Ishikawa (cell line): ENCODE measurements around the gene ARPC5.

Source experiments
- EP300 ChIP-seq: IDR thresholded peaks from 2 replicates; pipeline ENCODE4 v1.6.1; 2012; ENCODE audit warnings: borderline replicate concordance
- FOXM1 ChIP-seq: IDR thresholded peaks from 2 replicates; pipeline ENCODE4 v1.6.1; 2012; ENCODE audit warnings: low read depth, borderline replicate concordance
- MAX ChIP-seq: IDR thresholded peaks from 2 replicates; pipeline ENCODE4 v1.6.1; 2012
- NFIC ChIP-seq: IDR thresholded peaks from 2 replicates; pipeline ENCODE4 v1.6.1; 2012
- RAD21 ChIP-seq: IDR thresholded peaks from 2 replicates; pipeline ENCODE4 v1.6.1; 2012; ENCODE audit warnings: low read depth
- REST ChIP-seq: IDR thresholded peaks from 2 replicates; pipeline ENCODE4 v1.6.1; 2012; ENCODE audit warnings: low read depth, mild to moderate bottlenecking
- TAF1 ChIP-seq: IDR thresholded peaks from 2 replicates; pipeline ENCODE4 v1.6.1; 2012; ENCODE audit warnings: low read depth, mild to moderate bottlenecking
- TCF12 ChIP-seq: IDR thresholded peaks from 2 replicates; pipeline ENCODE4 v1.6.1; 2012; ENCODE audit warnings: low read depth
- USF1 ChIP-seq: IDR thresholded peaks from 2 replicates; pipeline ENCODE4 v1.6.1; 2012
- YY1 ChIP-seq: IDR thresholded peaks from 2 replicates; pipeline ENCODE4 v1.6.1; 2012; ENCODE audit warnings: low read depth

- TF ChIP-seq TAF1: no peak
- TF ChIP-seq YY1: no peak
- no peak for TF ChIP-seq TCF12
- TF ChIP-seq MAX: no peak
- TF ChIP-seq FOXM1: no peak
- TF ChIP-seq RAD21: no peak
- TF ChIP-seq NFIC: no peak
- no peak for TF ChIP-seq EP300
- no peak for TF ChIP-seq REST
- TF ChIP-seq USF1: no peak
Measured at GRCh38 chr1:183576537-183576936, 59.0 kb downstream of the ARPC5 start.
